Gastrocnemius medialis (tissue), 4 donors: ENCODE measurements around the gene MID2. TPM values are rescaled to one million over a fixed set of nuclear protein-coding genes. Genes with fewer than 3 reads are reported as not detected.

Experiments used
- ATAC-seq, 2 donors: fragments of 150-250 bp; one replicate each; pipeline ENCODE4 v1.9.1; 2016
- DNase-seq, 2 donors: peaks; one replicate each; pipeline ENCODE4 v3.0.0-alpha.2; 2019
- H3K27ac ChIP-seq, 4 donors: fragments of 200-600 bp; sonication (generic); 1 replicate in 1 of 4; 2 replicates in 3 of 4; pipeline ENCODE4 v1.5.1; 2016 to 2018; ENCODE audit warnings: mild to moderate bottlenecking in 2 of 4, moderate library complexity in 1 of 4
- H3K27me3 ChIP-seq, 3 donors: fragments of 200-600 bp; sonication (generic) in 2 of 3; 1 replicate in 1 of 3; 2 replicates in 2 of 3; pipeline versions ENCODE4 v1.5.1 to v1.6.0; 2016 to 2019; ENCODE audit warnings: mild to moderate bottlenecking in 1 of 3, moderate library complexity in 1 of 3
- H3K36me3 ChIP-seq, 2 donors: fragments of 200-600 bp; sonication (generic) in 1 of 2; one replicate each; pipeline ENCODE4 v1.5.1; 2017 to 2018
- H3K4me1 ChIP-seq, 2 donors: fragments of 200-600 bp; sonication (generic) in 1 of 2; one replicate each; pipeline ENCODE4 v1.5.1; 2016 to 2017; ENCODE audit warnings: mild to moderate bottlenecking in 2 of 2
- H3K4me3 ChIP-seq, 4 donors: fragments of 200-600 bp; sonication (generic) in 3 of 4; 1 replicate in 1 of 4; 2 replicates in 3 of 4; pipeline ENCODE4 v1.5.1; 2016 to 2019; ENCODE audit warnings: mild to moderate bottlenecking in 2 of 4
- H3K9me3 ChIP-seq, 3 donors: fragments of 200-600 bp; sonication (generic) in 2 of 3; 1 replicate in 1 of 3; 2 replicates in 2 of 3; pipeline ENCODE4 v1.5.1; 2016 to 2019
- POLR2A ChIP-seq, 2 donors: fragments of 450-650 bp; IDR thresholded peaks; one replicate each; pipeline ENCODE4 v1.6.1; 2017; ENCODE audit warnings: antibody characterized with exemption in 2 of 2, mild to moderate bottlenecking in 2 of 2, moderate library complexity in 2 of 2
- in situ Hi-C, 4 donors: fragments of 200-750 bp; cut with MboI; loops; one replicate each; pipeline versions ENCODE4 v1.15.0 to v1.8.0; 2017; ENCODE audit warnings: low sequenced_read_pairs in 4 of 4
- intact Hi-C: fragments of 100-400 bp; cut with DNase I; formaldehyde crosslinking; loops from one replicate; pipeline ENCODE4 v1.15.1; 2023; ENCODE audit warnings: low total_unique reads
- total RNA-seq, 4 donors: library from RNA; depleted of rRNA; stranded (reverse); fragments of >200 nt; gene quantifications; one replicate each; pipeline versions ENCODE4 v1.1.0 to v1.2.3, GENCODE V29; 2016
- TF ChIP-seq, protein P1 (sequence below), 5 experiments: fragments of 450-650 bp in 3 of 5; fragments of 200-600 bp in 2 of 5; sonication (generic) in 2 of 5; IDR thresholded peaks in 4 of 5; conservative IDR thresholded peaks in 1 of 5; 1 replicate in 4 of 5; 2 replicates in 1 of 5; pipeline ENCODE4 v1.5.1; 2016 to 2019; ENCODE audit warnings: antibody characterized with exemption in 5 of 5, mild to moderate bottlenecking in 3 of 5, moderate library complexity in 3 of 5

The MID2 gene, protein sequence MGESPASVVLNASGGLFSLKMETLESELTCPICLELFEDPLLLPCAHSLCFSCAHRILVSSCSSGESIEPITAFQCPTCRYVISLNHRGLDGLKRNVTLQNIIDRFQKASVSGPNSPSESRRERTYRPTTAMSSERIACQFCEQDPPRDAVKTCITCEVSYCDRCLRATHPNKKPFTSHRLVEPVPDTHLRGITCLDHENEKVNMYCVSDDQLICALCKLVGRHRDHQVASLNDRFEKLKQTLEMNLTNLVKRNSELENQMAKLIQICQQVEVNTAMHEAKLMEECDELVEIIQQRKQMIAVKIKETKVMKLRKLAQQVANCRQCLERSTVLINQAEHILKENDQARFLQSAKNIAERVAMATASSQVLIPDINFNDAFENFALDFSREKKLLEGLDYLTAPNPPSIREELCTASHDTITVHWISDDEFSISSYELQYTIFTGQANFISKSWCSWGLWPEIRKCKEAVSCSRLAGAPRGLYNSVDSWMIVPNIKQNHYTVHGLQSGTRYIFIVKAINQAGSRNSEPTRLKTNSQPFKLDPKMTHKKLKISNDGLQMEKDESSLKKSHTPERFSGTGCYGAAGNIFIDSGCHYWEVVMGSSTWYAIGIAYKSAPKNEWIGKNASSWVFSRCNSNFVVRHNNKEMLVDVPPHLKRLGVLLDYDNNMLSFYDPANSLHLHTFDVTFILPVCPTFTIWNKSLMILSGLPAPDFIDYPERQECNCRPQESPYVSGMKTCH
- total RNA-seq, result 10 to 100 TPM; 20.5 to 25.4 (median 23.9) TPM

DNA sequence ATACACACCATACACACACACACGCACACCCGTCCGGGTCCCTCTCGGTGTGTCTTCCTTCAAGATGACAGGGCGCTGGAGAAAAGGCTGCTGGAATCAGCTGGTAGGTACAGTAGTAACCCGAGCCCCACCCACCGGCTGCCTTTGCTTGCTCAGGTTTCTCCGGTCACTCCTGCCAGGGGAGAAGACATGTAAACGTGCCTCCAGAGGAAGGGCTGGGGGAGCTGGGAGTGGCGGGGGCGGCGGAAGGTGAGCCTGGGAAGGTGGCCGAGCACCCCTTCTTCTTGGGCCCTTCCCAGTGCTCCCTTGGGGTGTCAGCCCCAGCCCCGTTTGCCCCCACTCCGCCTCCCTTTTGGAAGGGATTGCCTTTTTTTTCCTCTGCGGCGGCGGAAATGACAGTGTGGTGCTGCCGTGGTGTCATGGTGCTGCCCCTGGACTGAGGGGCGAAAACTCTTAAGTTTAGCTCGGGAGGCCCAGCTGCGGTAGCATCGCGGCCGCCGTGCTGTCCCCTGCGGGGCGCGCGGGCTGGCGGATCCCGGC, at the start of gene MID2:
Gene MID2, plus strand, starts transcription at position 169 of the 540 bp plus-strand sequence. CDS start 561 bp downstream, outside the sequence.
- Histone ChIP-seq H3K4me3 (peak within 1 kb of the TSS; percentile 53 to 76 (median 62)), H3K36me3 (no peaks in the 10 kb centered on the region), H3K27ac (peak within 1 kb of the TSS; percentile 79 to 92 (median 90)), H3K4me1 (peaks cover 3 to 9% of the 10 kb centered on the region in 2 donors), H3K9me3 (no peaks in the 10 kb centered on the region), H3K27me3 (no peaks in the 10 kb centered on the region)
- intact Hi-C loops (loop anchor here (5.0 kb wide), 1 partner anchor 48 kb away; the partner anchor contains the start of genes NCBP2L and TSC22D3), in situ Hi-C loops (no loop called here)
- ATAC-seq, result peak; percentile 77 to 83
- TF ChIP-seq POLR2A (IDR thresholded peaks at IDR 0.05), result peak; percentile 58 to 68
- TF ChIP-seq, protein P1, sequence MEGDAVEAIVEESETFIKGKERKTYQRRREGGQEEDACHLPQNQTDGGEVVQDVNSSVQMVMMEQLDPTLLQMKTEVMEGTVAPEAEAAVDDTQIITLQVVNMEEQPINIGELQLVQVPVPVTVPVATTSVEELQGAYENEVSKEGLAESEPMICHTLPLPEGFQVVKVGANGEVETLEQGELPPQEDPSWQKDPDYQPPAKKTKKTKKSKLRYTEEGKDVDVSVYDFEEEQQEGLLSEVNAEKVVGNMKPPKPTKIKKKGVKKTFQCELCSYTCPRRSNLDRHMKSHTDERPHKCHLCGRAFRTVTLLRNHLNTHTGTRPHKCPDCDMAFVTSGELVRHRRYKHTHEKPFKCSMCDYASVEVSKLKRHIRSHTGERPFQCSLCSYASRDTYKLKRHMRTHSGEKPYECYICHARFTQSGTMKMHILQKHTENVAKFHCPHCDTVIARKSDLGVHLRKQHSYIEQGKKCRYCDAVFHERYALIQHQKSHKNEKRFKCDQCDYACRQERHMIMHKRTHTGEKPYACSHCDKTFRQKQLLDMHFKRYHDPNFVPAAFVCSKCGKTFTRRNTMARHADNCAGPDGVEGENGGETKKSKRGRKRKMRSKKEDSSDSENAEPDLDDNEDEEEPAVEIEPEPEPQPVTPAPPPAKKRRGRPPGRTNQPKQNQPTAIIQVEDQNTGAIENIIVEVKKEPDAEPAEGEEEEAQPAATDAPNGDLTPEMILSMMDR (IDR thresholded peaks at IDR 0.05 in 4 of 5, conservative IDR thresholded peaks at IDR 0.05 in 1 of 5), result no peak
- DNase-seq, result peak; percentile 75 to 79

DNA sequence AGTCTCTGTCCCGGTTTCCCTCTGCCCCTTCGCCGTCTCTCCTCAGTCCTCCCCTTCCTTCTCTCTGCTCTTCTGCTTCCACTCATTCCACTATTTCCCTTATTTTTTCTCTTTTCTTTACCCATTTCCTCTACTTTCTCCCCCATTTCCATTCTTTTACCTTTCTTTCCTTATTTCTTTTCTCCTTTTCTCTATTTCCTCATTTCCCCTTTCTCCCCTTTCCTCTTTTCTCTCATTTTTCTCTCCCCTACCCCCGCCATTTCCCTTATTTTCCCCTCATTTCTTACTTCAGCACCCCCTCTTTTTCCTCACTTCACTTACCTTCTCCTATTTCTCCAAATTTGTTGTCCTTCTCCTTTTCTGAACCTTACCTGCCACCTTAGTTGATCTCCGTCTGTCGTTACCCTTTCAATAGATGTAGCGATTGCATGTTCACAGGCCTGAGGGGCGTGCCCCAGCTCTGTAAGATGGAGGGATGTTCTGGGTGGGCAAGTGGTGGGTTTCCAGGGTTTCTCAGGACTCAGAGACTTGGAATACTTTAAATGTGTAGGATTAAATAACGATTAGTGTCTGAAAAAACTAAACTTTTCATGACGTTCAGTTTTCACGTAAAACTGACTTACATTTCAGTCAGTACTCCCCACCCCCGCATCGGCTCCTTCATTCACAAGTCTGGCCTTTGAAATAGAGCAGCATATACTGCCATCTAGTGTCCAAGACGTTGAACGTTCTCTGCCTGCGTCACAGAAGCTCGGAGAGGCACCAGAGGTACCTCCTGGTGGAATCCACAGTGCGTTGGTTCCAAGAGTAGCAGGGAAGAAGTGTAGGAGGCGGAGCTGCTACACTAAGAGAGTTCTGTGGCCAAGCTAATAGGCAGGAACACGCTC, 48.8 kb upstream of the MID2 start:
- Histone ChIP-seq H3K36me3 (peaks cover 0 to under 1% of the 10 kb centered on the region in 2 donors), H3K27ac (peak overlapping the region; percentile 91 to 96 (median 93)), H3K4me1 (peaks cover 9 to 13% of the 10 kb centered on the region in 2 donors), H3K4me3 (peak overlapping the region; percentile 64 to 74 (median 68)), H3K27me3 (no peaks in the 10 kb centered on the region), H3K9me3 (no peaks in the 10 kb centered on the region)
- intact Hi-C loops, result loop anchor here (1.0 to 5.0 kb wide), 5 partner anchors 50 to 240 kb away; partner anchors contain the start of gene MID2
- DNase-seq, result peak; percentile 74 to 78
- peak; percentile 59 to 76 for ATAC-seq
- TF ChIP-seq, protein P1 (IDR thresholded peaks at IDR 0.05 in 4 of 5, conservative IDR thresholded peaks at IDR 0.05 in 1 of 5), result peak; percentile 66 to 81 (median 78)
- TF ChIP-seq POLR2A (IDR thresholded peaks at IDR 0.05), result no peak
- in situ Hi-C loops, result loop anchor here (5.0 to 25.0 kb wide), 5 partner anchors 60 to 765 kb away; partner anchors contain the start of gene MORC4 (in 1 of the 4)

DNA sequence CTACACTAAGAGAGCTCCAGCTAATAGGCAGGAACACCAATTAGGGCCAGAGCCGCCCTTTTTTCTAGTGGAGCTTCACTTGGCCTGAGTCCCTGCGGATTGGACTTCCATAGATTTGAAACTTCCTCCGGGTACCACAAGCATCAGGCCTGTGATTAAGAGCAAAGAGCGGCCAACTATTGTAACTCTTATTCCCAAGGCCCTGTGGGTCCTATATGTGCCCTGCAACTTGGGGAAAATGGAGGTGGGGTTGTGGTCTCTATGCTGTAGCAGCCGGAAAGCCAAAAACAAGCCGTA, 48.2 kb upstream of the MID2 start, which contains the start of gene NCBP2L:
Gene NCBP2L, plus strand, starts transcription at position 198 of the 297 bp plus-strand sequence. CDS start 16,488 bp downstream, outside the sequence.
- Histone ChIP-seq H3K27ac (peak within 1 kb of the TSS; percentile 91 to 96 (median 93)), H3K27me3 (no peaks in the 10 kb centered on the region)
- in situ Hi-C loops, result loop anchor here (5.0 to 25.0 kb wide), 5 partner anchors 60 to 765 kb away; partner anchors contain the start of gene MORC4 (in 1 of the 4)

More for the DNA sequence above, 48.2 kb upstream of the MID2 start, which contains the start of gene NCBP2L:
- TF ChIP-seq POLR2A (IDR thresholded peaks at IDR 0.05), result no peak
- TF ChIP-seq, protein P1 (IDR thresholded peaks at IDR 0.05 in 4 of 5, conservative IDR thresholded peaks at IDR 0.05 in 1 of 5), result peak in 1 of 5 experiments; percentile 7
- Histone ChIP-seq H3K9me3 (no peaks in the 10 kb centered on the region), H3K4me1 (peaks cover 6 to 7% of the 10 kb centered on the region in 2 donors), H3K36me3 (no peaks in the 10 kb centered on the region), H3K4me3 (peak within 1 kb of the TSS; percentile 64 to 74 (median 68))
- intact Hi-C loops, result loop anchor here (1.0 to 5.0 kb wide), 5 partner anchors 50 to 240 kb away; partner anchors contain the start of gene MID2
- ATAC-seq (no peak), DNase-seq (no peak)
